ENCODE measurements around the gene CELSR1. TPM values are rescaled to one million over a fixed set of nuclear protein-coding genes. Genes with fewer than 3 reads are reported as not detected.

The CELSR1 gene
- total RNA-seq, 3 donors from 2014 or later (not counting 1 experiment from before 2014, with no cell fraction given) = 0.89 to 3.9 (median 1.9) TPM

DNA sequence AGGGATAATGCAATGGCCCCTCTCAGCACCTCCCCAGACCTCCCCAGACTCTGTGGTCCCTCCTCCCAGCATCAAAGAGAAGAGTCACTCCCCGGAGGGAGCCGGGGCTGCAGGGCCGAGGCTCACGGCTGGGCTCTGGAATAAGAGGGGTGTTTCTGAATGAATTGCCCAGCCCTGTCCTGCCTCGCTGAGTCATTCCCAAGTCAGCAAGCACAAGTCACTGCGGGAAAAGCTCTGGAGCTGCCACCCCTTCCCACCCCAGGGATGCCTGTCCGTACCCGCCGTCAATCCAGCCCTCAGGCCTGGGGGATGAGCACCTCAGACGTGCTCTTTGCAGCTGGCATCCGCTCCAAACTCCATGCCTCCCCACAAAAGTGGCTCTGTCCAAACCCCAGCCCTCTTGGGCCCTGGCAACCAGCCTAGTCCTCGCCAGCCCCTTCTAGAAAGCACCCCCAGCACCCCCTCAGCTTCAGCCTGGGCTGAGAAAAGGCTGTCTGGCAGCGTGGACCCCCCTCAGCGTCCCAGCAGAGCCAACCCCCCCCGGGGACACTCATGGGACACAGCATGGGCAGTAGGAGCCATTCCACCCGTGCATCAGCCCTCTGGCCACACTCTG is 22.7 kb downstream of the CELSR1 start:
- H3K27ac ChIP-seq (ENCODE audit: low read length) = no peak overlapping the region
- no peak overlapping the region for H3K4me3 Mint-ChIP-seq
- no peaks in the 10 kb centered on the region for H3K36me3 ChIP-seq (ENCODE audit: control insufficient read depth, insufficient read depth, low read length)
- H3K4me1 ChIP-seq (ENCODE audit: control insufficient read depth, insufficient read depth, low read length) = peaks cover 11% of the 10 kb centered on the region
- H3K4me3 ChIP-seq (ENCODE audit: low read length) = no peak overlapping the region
- intact Hi-C loops (cut with micrococcal nuclease) = no loop called here
- no peaks in the 10 kb centered on the region for H3K27me3 ChIP-seq (ENCODE audit: control insufficient read depth, insufficient read depth, low read length)
- H3K9me3 Mint-ChIP-seq = no peaks in the 10 kb centered on the region
- no peak for DNase-seq
- TF ChIP-seq, protein P1, sequence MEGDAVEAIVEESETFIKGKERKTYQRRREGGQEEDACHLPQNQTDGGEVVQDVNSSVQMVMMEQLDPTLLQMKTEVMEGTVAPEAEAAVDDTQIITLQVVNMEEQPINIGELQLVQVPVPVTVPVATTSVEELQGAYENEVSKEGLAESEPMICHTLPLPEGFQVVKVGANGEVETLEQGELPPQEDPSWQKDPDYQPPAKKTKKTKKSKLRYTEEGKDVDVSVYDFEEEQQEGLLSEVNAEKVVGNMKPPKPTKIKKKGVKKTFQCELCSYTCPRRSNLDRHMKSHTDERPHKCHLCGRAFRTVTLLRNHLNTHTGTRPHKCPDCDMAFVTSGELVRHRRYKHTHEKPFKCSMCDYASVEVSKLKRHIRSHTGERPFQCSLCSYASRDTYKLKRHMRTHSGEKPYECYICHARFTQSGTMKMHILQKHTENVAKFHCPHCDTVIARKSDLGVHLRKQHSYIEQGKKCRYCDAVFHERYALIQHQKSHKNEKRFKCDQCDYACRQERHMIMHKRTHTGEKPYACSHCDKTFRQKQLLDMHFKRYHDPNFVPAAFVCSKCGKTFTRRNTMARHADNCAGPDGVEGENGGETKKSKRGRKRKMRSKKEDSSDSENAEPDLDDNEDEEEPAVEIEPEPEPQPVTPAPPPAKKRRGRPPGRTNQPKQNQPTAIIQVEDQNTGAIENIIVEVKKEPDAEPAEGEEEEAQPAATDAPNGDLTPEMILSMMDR (IDR thresholded peaks at IDR 0.05) = no peak
- ATAC-seq = no peak
- peaks cover 0 to 3% of the 10 kb centered on the region in 2 donors for H3K27me3 Mint-ChIP-seq (ENCODE audit: low read depth in 2 of 2)
- no peaks in the 10 kb centered on the region for H3K9me3 ChIP-seq (ENCODE audit: control insufficient read depth, insufficient read depth, low read length)
- H3K36me3 Mint-ChIP-seq = no peaks in the 10 kb centered on the region
- WGBS (ENCODE audit: insufficient coverage) = 85% methylated on average over 14 of the region's 16 CpGs
- H3K4me1 Mint-ChIP-seq = no peaks in the 10 kb centered on the region
- H3K27ac Mint-ChIP-seq = no peak overlapping the region

DNA sequence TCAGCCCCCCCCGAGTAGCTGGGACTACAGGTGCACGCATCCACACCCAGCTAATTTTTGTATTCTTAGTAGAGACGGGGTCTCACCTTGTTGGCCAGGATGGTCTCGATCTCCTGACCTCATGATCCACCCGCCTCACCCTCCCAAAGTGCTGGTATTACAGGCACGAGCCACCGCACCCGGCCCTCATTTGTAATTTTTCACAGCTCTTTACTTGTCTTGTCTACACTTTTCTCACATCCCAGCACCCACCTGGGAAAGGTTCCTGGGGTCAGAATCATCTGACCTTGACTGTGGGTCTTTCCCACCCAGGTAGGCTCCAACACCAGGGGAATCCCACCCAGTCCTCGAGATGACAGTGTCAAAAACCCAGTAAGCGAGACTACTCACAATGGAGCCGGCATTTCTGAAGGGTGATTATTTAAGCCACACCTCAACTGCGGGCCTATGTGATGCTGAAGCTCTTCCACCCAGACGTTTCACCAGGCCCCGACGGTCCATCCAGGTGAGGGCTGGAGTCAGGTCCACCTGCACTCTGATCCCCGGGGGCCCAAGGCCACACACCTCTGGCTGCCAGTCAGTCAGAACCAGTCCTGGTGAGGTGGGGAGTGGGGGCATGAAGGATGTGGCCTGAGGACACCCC is 23.4 kb downstream of the CELSR1 start:
- ATAC-seq (no peak), DNase-seq (no peak)
- Histone ChIP-seq H3K36me3 (ENCODE audit: control insufficient read depth, insufficient read depth, low read length) (no peaks in the 10 kb centered on the region), H3K4me3 (ENCODE audit: low read length) (no peak overlapping the region), H3K27me3 (ENCODE audit: control insufficient read depth, insufficient read depth, low read length) (no peaks in the 10 kb centered on the region), H3K4me1 (ENCODE audit: control insufficient read depth, insufficient read depth, low read length) (peaks cover 11% of the 10 kb centered on the region), H3K27ac (ENCODE audit: low read length) (no peak overlapping the region), H3K9me3 (ENCODE audit: control insufficient read depth, insufficient read depth, low read length) (no peaks in the 10 kb centered on the region)
- 85% methylated on average over 16 of the region's 16 CpGs for WGBS (ENCODE audit: insufficient coverage)
- TF ChIP-seq, protein P1 (IDR thresholded peaks at IDR 0.05) = no peak
- Mint-ChIP-seq H3K4me3 (no peak overlapping the region), H3K9me3 (no peaks in the 10 kb centered on the region), H3K27ac (no peak overlapping the region), H3K4me1 (no peaks in the 10 kb centered on the region), H3K36me3 (no peaks in the 10 kb centered on the region), H3K27me3 (ENCODE audit: low read depth in 2 of 2) (peaks cover 0 to 4% of the 10 kb centered on the region in 2 donors)
- intact Hi-C loops (cut with micrococcal nuclease) = no loop called here

DNA sequence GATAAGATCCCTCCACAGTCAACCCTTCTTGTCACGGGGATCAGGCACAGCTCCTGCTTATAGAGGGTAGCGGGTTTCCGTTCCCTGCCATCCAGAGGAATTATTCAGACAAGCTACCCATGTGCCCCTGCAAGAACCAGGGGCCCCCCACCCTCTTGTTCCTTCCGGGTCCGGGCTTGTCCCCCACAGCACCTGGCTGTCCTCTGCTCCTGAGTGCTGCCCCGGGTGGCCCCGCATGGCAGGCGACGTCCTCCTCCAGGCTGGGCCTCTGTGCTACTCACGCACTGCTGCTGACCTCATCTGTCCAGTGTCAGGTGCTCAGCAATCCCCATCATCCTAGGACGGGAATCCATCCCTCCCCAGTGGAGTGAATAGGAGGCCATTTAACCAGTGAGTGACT is 24.7 kb downstream of the CELSR1 start:
- H3K4me3 ChIP-seq (ENCODE audit: low read length) = no peak overlapping the region
- no peak overlapping the region for H3K27ac Mint-ChIP-seq
- H3K36me3 Mint-ChIP-seq = no peaks in the 10 kb centered on the region
- no peaks in the 10 kb centered on the region for H3K4me1 Mint-ChIP-seq
- H3K27ac ChIP-seq (ENCODE audit: low read length) = no peak overlapping the region
- no peaks in the 10 kb centered on the region for H3K9me3 ChIP-seq (ENCODE audit: control insufficient read depth, insufficient read depth, low read length)
- no peaks in the 10 kb centered on the region for H3K27me3 ChIP-seq (ENCODE audit: control insufficient read depth, insufficient read depth, low read length)
- intact Hi-C loops (cut with micrococcal nuclease) = no loop called here
- TF ChIP-seq, protein P1 (IDR thresholded peaks at IDR 0.05) = no peak
- H3K9me3 Mint-ChIP-seq = no peaks in the 10 kb centered on the region
- H3K4me1 ChIP-seq (ENCODE audit: control insufficient read depth, insufficient read depth, low read length) = peaks cover 5% of the 10 kb centered on the region
- peaks cover 0 to 6% of the 10 kb centered on the region in 2 donors for H3K27me3 Mint-ChIP-seq (ENCODE audit: low read depth in 2 of 2)
- H3K36me3 ChIP-seq (ENCODE audit: control insufficient read depth, insufficient read depth, low read length) = no peaks in the 10 kb centered on the region
- no peak for ATAC-seq
- no peak overlapping the region for H3K4me3 Mint-ChIP-seq
- 92% methylated on average over 11 of the region's 11 CpGs for WGBS (ENCODE audit: insufficient coverage)
- DNase-seq = no peak

DNA sequence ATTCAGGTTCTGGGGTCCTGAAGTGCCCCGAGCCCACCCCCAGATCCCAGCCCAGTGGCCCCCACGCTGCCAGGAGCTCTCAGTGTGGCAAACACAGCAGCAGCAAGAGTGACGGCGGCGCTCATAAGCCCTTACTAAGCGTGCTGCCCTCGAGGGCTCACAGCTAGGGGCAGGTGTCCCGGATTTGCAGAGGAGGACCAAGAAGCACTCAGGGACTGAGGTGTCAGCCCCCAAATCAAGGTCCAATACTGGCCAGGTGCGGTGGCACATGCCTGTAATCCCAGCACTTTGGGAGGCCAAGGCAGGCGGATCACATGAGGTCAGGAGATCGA is 25.4 kb downstream of the CELSR1 start:
- TF ChIP-seq, protein P1 (IDR thresholded peaks at IDR 0.05) = no peak
- H3K36me3 Mint-ChIP-seq = no peaks in the 10 kb centered on the region
- Histone ChIP-seq H3K4me3 (ENCODE audit: low read length) (no peak overlapping the region), H3K4me1 (ENCODE audit: control insufficient read depth, insufficient read depth, low read length) (peaks cover 3% of the 10 kb centered on the region), H3K27me3 (ENCODE audit: control insufficient read depth, insufficient read depth, low read length) (no peaks in the 10 kb centered on the region), H3K27ac (ENCODE audit: low read length) (no peak overlapping the region), H3K9me3 (ENCODE audit: control insufficient read depth, insufficient read depth, low read length) (no peaks in the 10 kb centered on the region), H3K36me3 (ENCODE audit: control insufficient read depth, insufficient read depth, low read length) (no peaks in the 10 kb centered on the region)
- H3K27ac Mint-ChIP-seq = no peak overlapping the region
- no peak overlapping the region for H3K4me3 Mint-ChIP-seq
- H3K9me3 Mint-ChIP-seq = no peaks in the 10 kb centered on the region
- DNase-seq (no peak), ATAC-seq (no peak)
- H3K27me3 Mint-ChIP-seq (ENCODE audit: low read depth in 2 of 2) = peaks cover 0 to 6% of the 10 kb centered on the region in 2 donors
- WGBS (ENCODE audit: insufficient coverage) = 81% methylated on average over 11 of the region's 11 CpGs
- no peaks in the 10 kb centered on the region for H3K4me1 Mint-ChIP-seq
- intact Hi-C loops (cut with micrococcal nuclease) = no loop called here

Data from natural killer cell (primary cell).